ENCODE measurements around the gene EFEMP2. TPM values are rescaled to one million over a fixed set of nuclear protein-coding genes. Genes with fewer than 3 reads are reported as not detected.

Gene EFEMP2
- total RNA-seq, 1 donor = 94.8 TPM

DNA sequence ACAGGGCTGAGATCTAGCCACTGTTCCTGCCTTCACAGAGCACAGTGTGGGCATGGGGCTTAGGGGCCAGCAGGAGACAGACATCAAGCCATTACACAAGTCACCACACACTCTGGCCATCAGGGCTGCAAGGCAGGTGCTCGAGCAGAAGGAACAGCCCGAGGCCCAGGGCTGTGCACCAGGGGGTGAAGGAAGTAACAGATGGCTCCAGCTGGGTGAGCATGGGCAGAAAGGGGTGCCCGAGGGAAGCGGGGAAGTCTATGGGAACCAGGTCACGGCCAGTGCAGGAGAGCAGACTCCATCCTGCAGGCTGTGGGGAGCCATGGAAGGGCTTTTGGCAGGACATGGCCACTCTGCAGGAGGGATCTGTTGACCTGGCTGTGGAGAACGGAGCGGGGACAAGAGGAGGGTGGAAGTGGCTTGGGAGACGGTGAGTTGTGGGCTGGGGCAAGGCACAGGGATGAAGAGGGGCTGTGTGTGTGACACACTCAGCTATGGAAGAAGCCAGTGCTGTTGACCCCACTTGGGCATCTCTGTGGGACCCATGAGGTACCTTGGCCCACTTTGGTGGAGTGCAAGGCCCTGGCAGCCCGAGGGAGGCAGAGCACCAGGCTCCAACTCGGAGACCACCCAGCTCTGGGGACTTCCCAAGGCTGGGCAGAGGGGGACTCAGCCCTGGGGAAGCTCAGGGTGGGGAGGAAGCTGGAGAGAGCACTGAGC is 42.7 kb upstream of the EFEMP2 start:
- Histone ChIP-seq H3K9me3 (ENCODE audit: low read depth, low read length) (no peaks in the 10 kb centered on the region), H3K27me3 (ENCODE audit: insufficient read depth, low read length) (no peaks in the 10 kb centered on the region), H3K4me2 (ENCODE audit: insufficient read depth, low read length) (peak overlapping the region; percentile 82), H3K4me3 (ENCODE audit: insufficient read depth, low read length) (peak overlapping the region; percentile 27), H3K36me3 (ENCODE audit: insufficient read depth, low read length) (peaks cover 7% of the 10 kb centered on the region), H4K20me1 (ENCODE audit: insufficient read depth, low read length) (no peaks in the 10 kb centered on the region), H3K4me1 (ENCODE audit: insufficient read depth, low read length) (peaks cover 74% of the 10 kb centered on the region), H3K79me2 (ENCODE audit: insufficient read depth, low read length) (peaks cover 47% of the 10 kb centered on the region), H2AFZ (ENCODE audit: low read length) (no peak overlapping the region), H3K27ac (ENCODE audit: low read depth, low read length) (peak overlapping the region; percentile 95)
- peak; percentile 88 for DNase-seq (ENCODE audit: insufficient read length, low spot score, missing footprints)
- TF ChIP-seq CTCF (IDR thresholded peaks at IDR 0.05; ENCODE audit: extremely low read depth, low read depth, low read length) = no peak

DNA sequence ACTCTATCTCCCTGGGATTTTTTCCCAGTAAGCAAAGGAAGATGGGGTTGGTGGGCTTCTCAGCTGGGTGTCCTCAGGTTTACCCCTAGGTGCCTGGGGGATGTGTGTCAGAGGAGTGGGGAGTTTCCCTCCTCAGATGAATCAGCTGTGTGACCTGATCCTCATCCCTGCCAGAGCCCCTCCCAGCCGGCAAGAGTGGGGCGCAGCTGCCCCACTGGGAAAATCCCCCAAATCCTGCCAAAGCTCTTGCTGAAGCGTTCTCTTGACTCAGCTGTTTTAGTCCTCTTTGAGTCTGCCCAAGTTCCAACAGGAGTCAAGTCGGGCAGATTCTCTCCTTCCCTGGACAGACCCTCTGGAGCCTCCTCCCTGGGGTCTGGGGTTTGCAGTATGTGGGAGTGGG is 40.2 kb upstream of the EFEMP2 start:
- Histone ChIP-seq H3K36me3 (ENCODE audit: insufficient read depth, low read length) (peaks cover 7% of the 10 kb centered on the region), H4K20me1 (ENCODE audit: insufficient read depth, low read length) (no peaks in the 10 kb centered on the region), H3K27me3 (ENCODE audit: insufficient read depth, low read length) (no peaks in the 10 kb centered on the region), H3K4me2 (ENCODE audit: insufficient read depth, low read length) (peak overlapping the region; percentile 42), H3K27ac (ENCODE audit: low read depth, low read length) (peak overlapping the region; percentile 96), H3K9me3 (ENCODE audit: low read depth, low read length) (no peaks in the 10 kb centered on the region), H3K4me3 (ENCODE audit: insufficient read depth, low read length) (peak overlapping the region; percentile 21), H3K4me1 (ENCODE audit: insufficient read depth, low read length) (peaks cover 65% of the 10 kb centered on the region), H2AFZ (ENCODE audit: low read length) (no peak overlapping the region), H3K79me2 (ENCODE audit: insufficient read depth, low read length) (peaks cover 28% of the 10 kb centered on the region)
- peak; percentile 96 for DNase-seq (ENCODE audit: insufficient read length, low spot score, missing footprints)
- TF ChIP-seq CTCF (IDR thresholded peaks at IDR 0.05; ENCODE audit: extremely low read depth, low read depth, low read length) = no peak

- peak overlapping the region; percentile 42 for H3K4me2 ChIP-seq (ENCODE audit: insufficient read depth, low read length)
- no peaks in the 10 kb centered on the region for H3K27me3 ChIP-seq (ENCODE audit: insufficient read depth, low read length)
- H3K27ac ChIP-seq (ENCODE audit: low read depth, low read length) = peak overlapping the region; percentile 96
- H2AFZ ChIP-seq (ENCODE audit: low read length) = peak overlapping the region; percentile 15
- no peaks in the 10 kb centered on the region for H4K20me1 ChIP-seq (ENCODE audit: insufficient read depth, low read length)
- H3K9me3 ChIP-seq (ENCODE audit: low read depth, low read length) = no peaks in the 10 kb centered on the region
- H3K4me1 ChIP-seq (ENCODE audit: insufficient read depth, low read length) = peaks cover 60% of the 10 kb centered on the region
- DNase-seq (ENCODE audit: insufficient read length, low spot score, missing footprints) = peak; percentile 96
- H3K79me2 ChIP-seq (ENCODE audit: insufficient read depth, low read length) = peaks cover 19% of the 10 kb centered on the region
- peak; percentile 45 for TF ChIP-seq CTCF (IDR thresholded peaks at IDR 0.05; ENCODE audit: extremely low read depth, low read depth, low read length)
- H3K4me3 ChIP-seq (ENCODE audit: insufficient read depth, low read length) = peak overlapping the region; percentile 34
- H3K36me3 ChIP-seq (ENCODE audit: insufficient read depth, low read length) = no peaks in the 10 kb centered on the region
These were observed 39.3 kb upstream of the EFEMP2 start for GRCh38 chr11:65911682-65912568.

GRCh38 chr11:65907878-65908277 is 35.3 kb upstream of the EFEMP2 start:
- Histone ChIP-seq H3K27me3 (ENCODE audit: insufficient read depth, low read length) (no peaks in the 10 kb centered on the region), H3K79me2 (ENCODE audit: insufficient read depth, low read length) (peaks cover 3% of the 10 kb centered on the region), H3K27ac (ENCODE audit: low read depth, low read length) (no peak overlapping the region), H3K4me1 (ENCODE audit: insufficient read depth, low read length) (peaks cover 45% of the 10 kb centered on the region), H2AFZ (ENCODE audit: low read length) (no peak overlapping the region), H3K4me2 (ENCODE audit: insufficient read depth, low read length) (no peak overlapping the region), H3K9me3 (ENCODE audit: low read depth, low read length) (no peaks in the 10 kb centered on the region), H3K4me3 (ENCODE audit: insufficient read depth, low read length) (no peak overlapping the region), H3K36me3 (ENCODE audit: insufficient read depth, low read length) (no peaks in the 10 kb centered on the region), H4K20me1 (ENCODE audit: insufficient read depth, low read length) (no peaks in the 10 kb centered on the region)
- DNase-seq (ENCODE audit: insufficient read length, low spot score, missing footprints) = no peak
- no peak for TF ChIP-seq CTCF (IDR thresholded peaks at IDR 0.05; ENCODE audit: extremely low read depth, low read depth, low read length)
